Measurements from ENCODE around the gene APOL3.
"Not testable (repeated sequence)": the region's sequence is repeated elsewhere in the genome, so short reads cannot be mapped to it uniquely, and the experiment has no call there.

The APOL3 gene

DNA sequence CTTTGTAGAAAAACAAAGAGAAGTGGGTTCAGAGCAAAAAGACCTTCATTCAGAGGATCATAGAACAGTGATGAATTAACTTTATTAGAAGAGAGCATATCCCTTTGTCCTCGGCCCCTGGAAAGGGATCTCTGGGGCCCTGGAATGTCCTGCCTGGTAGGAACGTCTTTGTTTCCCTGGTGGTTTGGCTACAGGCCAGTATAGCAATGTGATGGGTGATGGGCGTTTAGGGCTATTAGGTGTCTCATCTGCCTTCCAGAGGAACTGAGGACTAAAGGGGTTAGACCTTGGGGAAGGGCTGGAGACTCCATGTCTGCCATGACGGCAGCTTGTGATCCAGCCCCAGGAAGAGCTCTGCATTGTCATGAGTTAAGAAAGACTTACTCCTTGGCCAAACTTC lies 32.0 kb upstream of the APOL3 start:
- TF ChIP-seq, protein P1, sequence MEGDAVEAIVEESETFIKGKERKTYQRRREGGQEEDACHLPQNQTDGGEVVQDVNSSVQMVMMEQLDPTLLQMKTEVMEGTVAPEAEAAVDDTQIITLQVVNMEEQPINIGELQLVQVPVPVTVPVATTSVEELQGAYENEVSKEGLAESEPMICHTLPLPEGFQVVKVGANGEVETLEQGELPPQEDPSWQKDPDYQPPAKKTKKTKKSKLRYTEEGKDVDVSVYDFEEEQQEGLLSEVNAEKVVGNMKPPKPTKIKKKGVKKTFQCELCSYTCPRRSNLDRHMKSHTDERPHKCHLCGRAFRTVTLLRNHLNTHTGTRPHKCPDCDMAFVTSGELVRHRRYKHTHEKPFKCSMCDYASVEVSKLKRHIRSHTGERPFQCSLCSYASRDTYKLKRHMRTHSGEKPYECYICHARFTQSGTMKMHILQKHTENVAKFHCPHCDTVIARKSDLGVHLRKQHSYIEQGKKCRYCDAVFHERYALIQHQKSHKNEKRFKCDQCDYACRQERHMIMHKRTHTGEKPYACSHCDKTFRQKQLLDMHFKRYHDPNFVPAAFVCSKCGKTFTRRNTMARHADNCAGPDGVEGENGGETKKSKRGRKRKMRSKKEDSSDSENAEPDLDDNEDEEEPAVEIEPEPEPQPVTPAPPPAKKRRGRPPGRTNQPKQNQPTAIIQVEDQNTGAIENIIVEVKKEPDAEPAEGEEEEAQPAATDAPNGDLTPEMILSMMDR (IDR thresholded peaks at IDR 0.05; ENCODE audit: borderline replicate concordance, control extremely low read depth, extremely low read depth, insufficient read depth, missing control alignments), result no peak
- no peak for DNase-seq (ENCODE audit: low spot score)
- in situ Hi-C loops (cut with MboI; ENCODE audit: low sequenced_read_pairs, unreplicated experiment), result no loop called here

DNA sequence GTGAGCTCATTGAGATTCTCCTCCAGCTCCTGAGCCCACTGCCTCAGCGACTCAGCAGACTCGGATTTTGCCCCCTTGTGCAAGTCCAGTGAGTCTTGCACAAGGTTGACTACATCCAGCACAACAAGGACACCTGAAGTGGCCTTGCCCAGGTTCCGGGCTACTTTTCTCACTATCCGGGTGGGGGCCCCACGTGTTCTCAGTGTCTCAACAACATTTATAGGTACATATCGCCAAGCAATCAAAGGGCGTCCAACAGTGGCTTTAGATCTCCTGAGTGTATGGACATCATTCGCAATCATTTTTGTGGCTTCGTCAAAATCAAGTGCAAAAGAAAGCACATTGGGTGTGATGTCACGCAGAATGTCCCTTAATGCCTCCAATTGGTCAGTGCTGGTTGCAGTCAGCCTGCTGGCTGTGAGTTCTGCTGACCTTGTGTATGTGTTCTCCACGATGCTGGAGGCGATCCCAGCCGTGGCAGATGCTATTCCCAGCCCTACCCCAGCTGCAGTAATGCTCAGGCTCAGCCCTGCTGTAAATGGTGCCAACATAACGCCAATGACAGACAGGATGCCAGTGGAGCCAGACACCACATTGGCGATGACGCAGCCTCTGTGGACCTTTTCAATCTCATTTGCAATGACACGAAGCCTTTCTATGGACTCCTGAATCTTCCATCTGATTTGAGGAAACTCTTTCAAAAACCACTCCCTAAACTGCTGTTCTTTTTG lies 30.7 kb upstream of the APOL3 start:
- in situ Hi-C loops (cut with MboI; ENCODE audit: low sequenced_read_pairs, unreplicated experiment), result no loop called here
- DNase-seq (ENCODE audit: low spot score), result no peak
- TF ChIP-seq, protein P1 (IDR thresholded peaks at IDR 0.05; ENCODE audit: borderline replicate concordance, control extremely low read depth, extremely low read depth, insufficient read depth, missing control alignments), result no peak

DNA sequence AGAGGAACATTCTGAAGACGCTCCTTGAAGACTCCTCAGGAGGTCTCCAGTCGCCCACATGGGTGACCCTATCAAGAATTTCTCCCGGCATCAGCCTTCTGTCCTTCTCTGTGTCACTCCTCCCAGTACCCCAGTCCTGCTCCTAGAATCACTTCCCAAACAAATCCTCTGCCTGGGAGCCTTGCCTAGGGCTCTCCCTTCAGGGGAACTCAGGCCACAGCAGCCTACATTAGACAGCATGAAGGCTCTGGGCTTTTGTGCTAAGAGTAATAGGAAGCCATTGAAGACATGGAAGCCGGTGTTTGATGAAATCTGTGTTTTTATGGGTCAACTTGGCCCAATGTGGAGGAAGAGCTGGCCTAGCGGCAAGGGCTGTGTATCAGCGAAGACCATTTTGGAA lies 27.3 kb upstream of the APOL3 start:
- in situ Hi-C loops (cut with MboI; ENCODE audit: low sequenced_read_pairs, unreplicated experiment), result not testable (repeated sequence)

DNA sequence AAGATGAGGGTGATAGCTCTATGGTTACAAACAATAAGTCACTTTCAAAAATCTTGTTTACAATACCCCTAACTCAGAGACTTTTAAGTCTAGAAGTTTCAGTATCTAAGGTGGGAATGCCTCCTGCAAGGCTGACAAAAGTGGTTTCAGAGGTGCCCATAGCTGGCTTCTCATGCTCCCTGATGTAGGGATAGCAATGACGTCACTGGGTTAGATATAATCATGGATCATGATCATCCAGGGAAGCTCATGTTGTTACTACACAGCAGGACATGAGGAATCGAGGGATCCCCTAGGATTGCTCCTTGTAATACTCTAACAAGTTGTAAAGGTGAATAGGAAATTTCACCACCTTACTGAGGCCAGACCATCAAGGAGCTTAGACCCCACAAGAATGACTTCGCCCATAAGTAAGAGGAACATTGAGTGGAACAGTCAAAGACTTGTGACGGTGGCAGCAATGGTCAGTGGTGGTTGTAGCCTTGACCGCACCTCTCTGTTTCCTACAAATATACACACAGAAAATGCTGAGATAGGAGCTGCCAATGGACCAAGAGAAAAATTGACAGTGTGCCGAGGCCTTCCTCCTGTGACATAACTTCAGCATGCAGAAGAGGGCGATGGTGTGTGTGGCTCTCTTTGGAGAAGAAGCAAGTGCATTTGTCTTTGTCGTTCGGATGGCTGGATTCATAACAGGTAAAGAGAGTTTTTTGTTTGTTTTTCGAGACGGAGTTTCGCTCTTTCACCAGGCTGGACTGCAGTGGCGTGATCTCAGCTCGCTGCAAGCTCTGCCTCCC lies 25.5 kb upstream of the APOL3 start:
- TF ChIP-seq, protein P1 (IDR thresholded peaks at IDR 0.05; ENCODE audit: borderline replicate concordance, control extremely low read depth, extremely low read depth, insufficient read depth, missing control alignments), result no peak
- in situ Hi-C loops (cut with MboI; ENCODE audit: low sequenced_read_pairs, unreplicated experiment), result no loop called here
- no peak for DNase-seq (ENCODE audit: low spot score)

More for the DNA sequence above, 27.3 kb upstream of the APOL3 start:
- not testable (repeated sequence) for DNase-seq (ENCODE audit: low spot score)

DNA sequence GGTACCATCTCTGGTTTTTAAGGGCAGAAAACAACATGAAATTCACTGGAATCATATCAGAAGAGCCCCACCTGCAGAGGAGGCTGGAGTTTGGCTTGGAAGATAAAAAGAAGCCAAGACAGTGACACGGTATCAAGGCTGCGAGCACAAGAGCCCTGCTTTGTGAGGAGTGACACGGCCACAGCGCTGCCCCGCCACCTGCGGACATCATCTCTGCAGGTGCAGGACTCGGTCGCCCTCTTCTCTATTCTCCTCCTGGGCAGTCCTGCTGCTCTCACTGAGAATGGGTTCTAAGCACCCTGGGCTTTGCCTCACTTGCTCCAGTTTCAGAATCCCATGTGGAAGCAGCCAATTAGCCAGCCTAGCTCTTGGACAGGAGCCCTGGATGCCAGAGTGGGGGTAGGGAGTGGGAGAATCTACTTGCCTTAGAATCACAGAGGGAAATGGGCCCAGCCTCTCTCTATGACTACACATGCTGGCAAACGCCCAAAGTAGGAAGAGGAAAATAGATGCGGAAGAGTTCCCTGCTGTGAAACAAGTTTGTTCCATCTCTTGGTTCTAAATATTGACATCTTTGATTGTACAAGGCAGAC lies 24.0 kb upstream of the APOL3 start:
- TF ChIP-seq, protein P1 (IDR thresholded peaks at IDR 0.05; ENCODE audit: borderline replicate concordance, control extremely low read depth, extremely low read depth, insufficient read depth, missing control alignments), result no peak
- no peak for DNase-seq (ENCODE audit: low spot score)
- in situ Hi-C loops (cut with MboI; ENCODE audit: low sequenced_read_pairs, unreplicated experiment), result no loop called here

DNA sequence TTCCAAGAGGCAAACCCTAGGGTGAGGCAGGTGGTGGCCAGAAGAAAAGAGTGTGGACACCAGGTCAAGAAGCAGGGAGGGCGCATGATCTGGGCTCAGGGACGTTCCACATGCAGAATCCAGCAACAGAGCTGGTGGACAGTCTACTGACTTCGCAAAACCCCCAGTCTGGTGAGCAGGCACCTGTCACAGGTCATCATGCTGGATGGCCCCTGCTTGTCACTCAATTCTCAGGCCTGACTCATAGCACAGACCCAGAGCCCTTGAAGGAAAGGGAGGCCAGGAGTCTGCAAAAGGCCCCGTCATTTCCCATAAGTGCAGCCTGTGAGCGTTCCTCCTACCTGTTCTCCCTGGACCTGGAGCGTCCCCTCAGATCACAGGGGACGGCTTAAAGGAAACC lies 22.9 kb upstream of the APOL3 start:
- in situ Hi-C loops (cut with MboI; ENCODE audit: low sequenced_read_pairs, unreplicated experiment), result no loop called here
- no peak for DNase-seq (ENCODE audit: low spot score)
- TF ChIP-seq, protein P1 (IDR thresholded peaks at IDR 0.05; ENCODE audit: borderline replicate concordance, control extremely low read depth, extremely low read depth, insufficient read depth, missing control alignments), result no peak

DNA sequence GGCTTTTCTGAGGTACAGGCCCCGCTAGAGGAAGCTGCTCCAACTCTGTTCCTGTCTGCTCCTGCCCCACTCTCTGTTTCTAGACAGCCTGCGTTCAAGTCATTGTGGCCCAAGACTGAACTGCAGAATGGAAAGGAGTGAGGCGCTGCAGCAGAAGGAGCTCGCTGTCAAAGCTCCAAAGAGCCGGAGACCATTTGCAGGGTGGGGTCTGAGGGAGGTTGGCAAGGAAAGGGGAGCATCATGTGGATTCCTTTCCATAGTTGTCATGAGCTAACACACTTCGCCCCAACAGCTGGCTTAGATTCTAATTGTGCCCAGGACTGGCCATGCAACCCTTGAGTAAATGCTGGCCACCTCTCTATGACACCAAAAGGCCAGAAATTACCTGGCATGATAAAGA lies 22.3 kb upstream of the APOL3 start:
- DNase-seq (ENCODE audit: low spot score), result no peak
- in situ Hi-C loops (cut with MboI; ENCODE audit: low sequenced_read_pairs, unreplicated experiment), result no loop called here
- TF ChIP-seq, protein P1 (IDR thresholded peaks at IDR 0.05; ENCODE audit: borderline replicate concordance, control extremely low read depth, extremely low read depth, insufficient read depth, missing control alignments), result no peak

Data from GM13976 (cell line).